Stimulated activated CD4-positive, alpha-beta T cell treated with anti-CD3 and anti-CD28 coated beads, Interleukin-12 subunit alpha, Interleukin-12 subunit beta, amount 100 ng/mL, for 48 hours (primary cell): ENCODE measurements around the gene PRLH.

Experiments used
- DNase-seq, 3 donors: peaks; one replicate each; pipeline ENCODE4 v3.0.0-alpha.2; 2020; ENCODE audit warnings: low read depth in 2 of 3, low spot score in 1 of 3

The PRLH gene

GRCh38 chr2:237566401-237567235, at the start of gene PRLH:
PRLH (plus strand) TSS chr2:237566574; CDS start chr2:237566574, 0 bp downstream.
- DNase-seq = no peak

- DNase-seq = no peak
These were observed 49.2 kb upstream of the PRLH start for GRCh38 chr2:237517163-237517562.

- DNase-seq = no peak
These were observed 48.4 kb upstream of the PRLH start for GRCh38 chr2:237517990-237518389.

GRCh38 chr2:237519506-237520245, 46.7 kb upstream of the PRLH start:
- DNase-seq = no peak

- DNase-seq = no peak
These were observed 46.1 kb upstream of the PRLH start for GRCh38 chr2:237520290-237520689.

GRCh38 chr2:237524631-237525030, 41.7 kb upstream of the PRLH start:
- no peak for DNase-seq

- DNase-seq = no peak
These were observed 40.7 kb upstream of the PRLH start for GRCh38 chr2:237525559-237526157.

GRCh38 chr2:237527233-237527632, 39.1 kb upstream of the PRLH start:
- DNase-seq = no peak

- DNase-seq = no peak
These were observed 38.6 kb upstream of the PRLH start for GRCh38 chr2:237527766-237528165.

- no peak for DNase-seq
These were observed 36.6 kb upstream of the PRLH start for GRCh38 chr2:237529452-237530402.

GRCh38 chr2:237530472-237531433, 35.6 kb upstream of the PRLH start:
- no peak for DNase-seq

GRCh38 chr2:237532160-237532559, 34.2 kb upstream of the PRLH start:
- DNase-seq = no peak

GRCh38 chr2:237533668-237534161, 32.7 kb upstream of the PRLH start:
- no peak for DNase-seq

- no peak for DNase-seq
These were observed 32.0 kb upstream of the PRLH start for GRCh38 chr2:237534380-237534779.

GRCh38 chr2:237535385-237536082, 30.8 kb upstream of the PRLH start:
- no peak for DNase-seq

- DNase-seq = no peak
These were observed 30.3 kb upstream of the PRLH start for GRCh38 chr2:237536083-237536415.

GRCh38 chr2:237536617-237537016, 29.8 kb upstream of the PRLH start:
- no peak for DNase-seq

GRCh38 chr2:237538001-237538720, 28.2 kb upstream of the PRLH start:
- no peak for DNase-seq
